Muscle of leg (tissue), 11 donors: ENCODE results near the gene ADK. TPM values are rescaled to one million over a fixed set of nuclear protein-coding genes. Genes with fewer than 3 reads are reported as not detected.
"Not testable (repeated sequence)": the region's sequence is repeated elsewhere in the genome, so short reads cannot be mapped to it uniquely, and the experiment has no call there.

Experiments used
- DNase-seq: peaks from one replicate; pipeline ENCODE4 v3.0.0; 2013
- H3K27ac ChIP-seq: one replicate; pipeline ENCODE4 v1.5.1; 2013; ENCODE audit warnings: mild to moderate bottlenecking, low read length, control low read depth
- H3K27me3 ChIP-seq: one replicate; pipeline ENCODE4 v1.6.1; 2013; ENCODE audit warnings: low read length; ENCODE audit not compliant: control insufficient read depth, insufficient read depth
- H3K36me3 ChIP-seq: one replicate; pipeline ENCODE4 v1.6.1; 2013; ENCODE audit warnings: low read length; ENCODE audit not compliant: control insufficient read depth, insufficient read depth
- H3K4me1 ChIP-seq: one replicate; pipeline ENCODE4 v1.6.1; 2013; ENCODE audit warnings: low read length; ENCODE audit not compliant: control insufficient read depth, insufficient read depth
- H3K4me3 ChIP-seq: one replicate; pipeline ENCODE4 v1.5.1; 2013; ENCODE audit warnings: low read length, control low read depth
- H3K9me3 ChIP-seq: replicated peaks from 2 replicates; pipeline ENCODE4 v1.6.1; 2013; ENCODE audit warnings: low read depth, low read length; ENCODE audit not compliant: control insufficient read depth
- WGBS: methylation state at CpG from one replicate; pipeline ENCODE4 v1.1.5; 2013; ENCODE audit warnings: missing lambda C conversion rate; ENCODE audit not compliant: insufficient coverage; 5-methylcytosine and 5-hydroxymethylcytosine counted together
- polyA plus RNA-seq, 8 donors: library from polyadenylated mRNA; unstranded; fragments of 120-200 nt; gene quantifications; one replicate each; pipeline versions ENCODE4 v1.2.1 to v1.2.3, GENCODE V29; 2013; ENCODE audit warnings: inconsistent platforms in 1 of 8, low replicate concordance in 1 of 8; ENCODE audit not compliant: insufficient read length in 8 of 8, insufficient read depth in 1 of 8
- total RNA-seq: library from RNA; stranded (reverse); fragments of 120-200 nt; gene quantifications from one replicate; pipeline ENCODE4 v1.2.4, GENCODE V29; 2013

Gene ADK
- total and polyA plus RNA-seq, 9 donors: 28.8 to 37.2 (median 34.4) TPM

DNA sequence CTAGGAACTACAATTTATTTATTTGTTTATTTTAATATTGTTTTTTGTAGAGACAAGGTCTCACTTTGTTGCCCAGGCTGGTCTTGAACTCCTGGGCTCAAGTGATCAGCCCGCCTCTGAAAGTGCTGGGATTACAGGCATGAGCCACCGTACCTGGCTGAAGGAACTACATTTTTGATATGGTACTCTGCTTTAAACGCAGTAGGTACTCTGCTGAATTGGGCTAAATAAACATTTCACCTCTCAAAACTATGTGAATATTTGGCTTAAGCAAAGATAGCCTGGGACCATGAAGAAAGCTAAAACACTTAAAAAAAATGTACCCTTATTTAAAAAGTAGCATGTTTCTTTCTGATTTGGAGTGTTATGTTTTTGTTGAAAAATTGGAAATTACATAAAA, 138.2 kb downstream of the ADK start:
- DNase-seq: no peak
- WGBS: 60% methylated on average over 2 of the region's 3 CpGs
- H3K27ac ChIP-seq: no peak overlapping the region

DNA sequence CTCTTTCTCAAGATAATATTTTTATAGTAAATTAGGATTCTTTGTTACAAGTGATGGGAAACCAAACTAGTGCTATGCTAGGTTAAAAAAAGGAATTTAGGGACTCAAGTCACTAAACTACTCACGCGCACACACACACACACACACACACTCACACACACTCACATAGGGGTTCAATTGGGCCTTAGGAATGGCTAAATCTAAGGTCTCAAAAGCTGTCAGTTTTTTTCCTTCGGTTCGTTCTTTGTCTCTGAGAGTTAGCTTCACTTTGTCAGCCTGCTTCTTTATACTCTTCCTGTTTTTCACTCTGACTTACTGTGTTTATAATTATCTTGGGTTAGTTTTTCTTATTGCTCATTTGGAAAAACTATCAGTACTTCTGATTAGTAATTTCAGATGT, 138.9 kb downstream of the ADK start:
- no peak overlapping the region for H3K27ac ChIP-seq
- WGBS: no CpG with 5 or more reads among the region's 4 CpGs
- no peak overlapping the region for H3K4me3 ChIP-seq

More for the DNA sequence above, 138.2 kb downstream of the ADK start:
- H3K4me1 ChIP-seq: no peaks in the 10 kb centered on the region
- no peaks in the 10 kb centered on the region for H3K9me3 ChIP-seq
- H3K27me3 ChIP-seq: no peaks in the 10 kb centered on the region
- no peak overlapping the region for H3K4me3 ChIP-seq
- H3K36me3 ChIP-seq: no peaks in the 10 kb centered on the region

DNA sequence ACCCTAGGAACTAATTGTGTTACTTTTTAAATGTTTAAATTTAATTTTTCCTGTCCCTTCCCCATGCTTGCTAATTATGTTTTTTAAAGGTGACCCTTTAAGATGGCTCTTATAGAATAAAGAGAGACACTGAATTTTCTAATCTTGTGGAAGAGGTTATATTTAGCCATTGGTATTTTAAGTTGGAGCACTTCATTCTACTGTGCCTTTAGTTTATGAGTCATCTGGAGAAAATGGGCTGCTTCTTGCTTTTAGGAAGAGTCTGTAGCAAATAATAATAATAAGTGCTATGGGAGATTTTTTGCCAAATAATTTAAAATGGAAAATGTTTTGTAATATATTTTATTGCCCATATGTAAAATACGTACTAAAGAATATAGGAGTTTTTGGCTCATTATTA, 139.7 kb downstream of the ADK start:
- H3K4me1 ChIP-seq: no peaks in the 10 kb centered on the region
- peak; percentile 50 for DNase-seq
- WGBS: no CpG with 5 or more reads among the region's 1 CpG
- no peaks in the 10 kb centered on the region for H3K27me3 ChIP-seq
- no peaks in the 10 kb centered on the region for H3K9me3 ChIP-seq
- no peaks in the 10 kb centered on the region for H3K36me3 ChIP-seq
- H3K27ac ChIP-seq: no peak overlapping the region
- H3K4me3 ChIP-seq: no peak overlapping the region

More for the DNA sequence above, 138.9 kb downstream of the ADK start:
- H3K9me3 ChIP-seq: no peaks in the 10 kb centered on the region
- no peaks in the 10 kb centered on the region for H3K4me1 ChIP-seq
- no peaks in the 10 kb centered on the region for H3K36me3 ChIP-seq
- DNase-seq: peak; percentile 10
- no peaks in the 10 kb centered on the region for H3K27me3 ChIP-seq

DNA sequence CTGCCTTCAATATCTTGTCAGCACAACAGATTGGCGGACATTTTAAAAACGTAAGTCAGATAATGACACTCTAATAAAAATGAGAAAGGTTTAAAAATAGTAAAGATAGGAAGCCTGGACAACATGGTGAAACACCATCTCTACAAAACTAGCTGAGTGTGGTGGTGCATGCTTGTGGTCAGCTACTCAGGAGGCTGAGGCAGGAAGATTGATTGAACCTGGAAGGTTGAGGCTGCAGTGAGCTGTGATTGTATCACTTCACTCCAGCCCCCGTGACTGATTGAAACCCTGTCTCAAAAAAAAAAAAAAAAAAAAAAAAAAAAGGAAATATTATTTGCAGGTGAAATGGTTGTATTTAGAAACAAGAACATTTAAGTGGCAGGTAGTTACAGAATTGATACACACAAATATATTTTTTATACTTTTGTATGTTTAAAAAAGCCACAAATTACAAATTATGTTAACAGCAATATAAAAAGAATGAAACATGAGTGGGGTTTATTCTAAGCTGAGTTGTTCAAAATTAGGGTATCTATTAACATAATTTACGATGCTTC, 141.9 kb downstream of the ADK start:
- no CpG with 5 or more reads among the region's 4 CpGs for WGBS
- no peak for DNase-seq
- Histone ChIP-seq H3K27me3 (no peaks in the 10 kb centered on the region), H3K4me1 (no peaks in the 10 kb centered on the region), H3K36me3 (no peaks in the 10 kb centered on the region), H3K27ac (no peak overlapping the region), H3K9me3 (no peaks in the 10 kb centered on the region), H3K4me3 (no peak overlapping the region)

DNA sequence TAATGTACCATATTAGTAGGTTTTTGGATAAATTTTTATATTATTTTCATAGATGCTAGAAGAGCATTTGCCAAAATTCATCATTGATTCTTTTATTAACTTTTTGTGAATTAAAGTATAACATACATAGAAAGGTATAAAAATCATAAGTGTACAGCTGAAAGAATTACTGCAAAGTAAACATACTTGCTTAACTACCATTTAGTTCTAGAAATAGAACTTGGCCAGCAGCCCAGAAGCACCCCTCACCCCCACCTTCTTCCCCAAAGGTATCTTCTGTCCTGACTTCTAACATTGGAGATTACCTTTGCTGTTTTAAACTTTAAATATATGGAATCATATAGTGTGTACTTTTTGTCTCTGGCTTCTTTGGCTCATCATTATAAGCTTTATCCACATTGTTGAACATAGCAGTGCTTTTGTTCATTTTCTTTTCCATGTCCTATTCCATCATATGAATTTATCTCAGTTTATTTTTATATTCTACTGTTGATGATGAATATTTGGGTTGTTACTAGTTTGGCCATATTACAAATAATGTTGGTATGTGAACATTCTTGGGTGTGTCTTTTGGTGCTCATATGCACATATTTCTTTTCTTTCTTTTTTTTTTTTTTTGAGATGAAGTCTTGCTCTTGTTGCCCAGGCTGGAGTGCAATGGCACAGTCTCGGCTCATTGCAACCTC, 142.8 kb downstream of the ADK start:
- H3K27ac ChIP-seq: no peak overlapping the region
- H3K4me3 ChIP-seq: no peak overlapping the region
- H3K36me3 ChIP-seq: no peaks in the 10 kb centered on the region
- H3K4me1 ChIP-seq: no peaks in the 10 kb centered on the region
- peak; percentile 36 for DNase-seq
- no peaks in the 10 kb centered on the region for H3K9me3 ChIP-seq
- H3K27me3 ChIP-seq: no peaks in the 10 kb centered on the region
- no CpG with 5 or more reads among the region's 1 CpG for WGBS

DNA sequence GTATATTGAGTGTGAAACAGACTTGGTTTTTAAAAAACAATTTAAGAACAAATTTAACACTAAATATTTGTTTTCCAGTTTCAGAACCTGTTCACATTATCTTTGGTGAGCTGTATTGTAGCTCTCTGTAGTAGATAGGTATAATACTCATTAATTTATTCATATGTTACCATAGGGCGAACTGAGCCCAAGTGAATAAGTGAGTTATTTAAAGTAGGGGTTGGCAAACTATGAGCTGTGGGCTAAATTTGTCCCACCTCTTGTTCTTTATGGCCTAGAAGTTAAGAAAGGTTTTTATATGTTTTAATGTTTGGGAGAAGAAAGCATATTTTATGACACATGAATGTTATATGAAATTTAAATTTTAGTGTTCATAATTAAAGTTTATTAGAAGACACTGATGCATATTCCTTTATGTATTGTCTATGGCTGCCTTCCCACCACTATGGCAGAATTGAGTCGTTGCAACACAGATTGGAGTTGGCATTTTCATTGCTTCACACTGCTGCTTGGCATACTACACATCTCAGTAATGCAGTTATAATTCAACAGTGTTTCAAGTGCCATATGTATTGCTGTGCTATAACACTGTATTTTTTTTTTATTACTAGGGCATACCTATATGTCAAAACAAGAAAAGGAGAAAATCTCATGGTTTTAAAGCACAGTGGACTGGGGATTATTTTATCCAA, 146.5 kb downstream of the ADK start:
- Histone ChIP-seq H3K36me3 (no peaks in the 10 kb centered on the region), H3K4me1 (no peaks in the 10 kb centered on the region), H3K4me3 (no peak overlapping the region), H3K9me3 (no peaks in the 10 kb centered on the region), H3K27ac (no peak overlapping the region), H3K27me3 (no peaks in the 10 kb centered on the region)
- WGBS: no CpG with 5 or more reads among the region's 2 CpGs
- no peak for DNase-seq

DNA sequence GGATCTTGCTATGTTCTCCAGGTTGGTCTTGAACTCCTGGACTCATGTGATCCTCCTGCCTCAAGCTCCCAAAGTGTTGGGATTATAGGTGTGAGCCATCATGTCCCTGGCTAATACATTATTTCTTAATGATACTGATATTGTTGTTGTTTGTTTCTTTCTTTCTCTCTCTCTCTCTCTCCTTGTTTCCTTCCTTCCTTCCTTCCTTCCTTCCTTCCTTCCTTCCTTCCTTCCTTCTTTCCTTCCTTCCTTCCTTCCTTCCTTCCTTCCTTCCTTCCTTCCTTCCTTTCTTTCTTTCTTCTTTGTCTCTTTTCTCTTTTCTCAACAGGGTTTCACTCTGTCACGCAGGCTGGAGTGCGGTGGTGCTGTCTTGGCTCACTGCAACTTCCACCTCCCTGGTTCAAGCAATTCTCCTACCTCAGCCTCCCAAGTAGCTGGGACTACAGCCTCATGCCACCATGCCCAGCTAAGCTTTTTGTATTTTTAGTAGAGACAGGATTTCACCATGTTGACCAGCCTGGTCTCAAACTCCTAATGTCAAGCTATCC, 149.1 kb downstream of the ADK start:
- not testable (repeated sequence) for H3K4me1 ChIP-seq, H3K4me3 ChIP-seq, H3K36me3 ChIP-seq, H3K9me3 ChIP-seq, H3K27me3 ChIP-seq, DNase-seq, H3K27ac ChIP-seq
- WGBS: 80% methylated on average over 2 of the region's 2 CpGs

DNA sequence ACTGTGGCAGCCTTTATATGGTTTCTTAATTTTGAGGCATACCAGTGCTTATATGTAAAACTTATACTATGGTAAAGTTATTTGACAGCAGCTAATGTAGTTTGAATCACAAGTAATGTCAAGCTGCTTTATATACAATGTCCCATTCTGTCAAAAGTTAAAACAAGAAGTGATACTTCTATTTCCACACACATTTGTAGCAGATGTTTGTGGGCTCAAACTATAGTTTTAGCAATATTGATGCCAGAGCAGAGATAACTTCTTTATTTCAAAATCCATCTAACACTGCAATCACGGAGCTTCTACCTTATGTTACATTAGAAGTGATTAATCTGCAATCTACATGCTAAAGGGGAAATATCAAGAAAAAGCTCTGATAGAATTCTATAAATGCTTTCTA, 149.6 kb downstream of the ADK start:
- Histone ChIP-seq H3K27ac (no peak overlapping the region), H3K36me3 (no peaks in the 10 kb centered on the region), H3K4me1 (no peaks in the 10 kb centered on the region), H3K27me3 (no peaks in the 10 kb centered on the region), H3K9me3 (no peaks in the 10 kb centered on the region), H3K4me3 (no peak overlapping the region)
- WGBS: no CpG with 5 or more reads among the region's 1 CpG
- peak; percentile 30 for DNase-seq

DNA sequence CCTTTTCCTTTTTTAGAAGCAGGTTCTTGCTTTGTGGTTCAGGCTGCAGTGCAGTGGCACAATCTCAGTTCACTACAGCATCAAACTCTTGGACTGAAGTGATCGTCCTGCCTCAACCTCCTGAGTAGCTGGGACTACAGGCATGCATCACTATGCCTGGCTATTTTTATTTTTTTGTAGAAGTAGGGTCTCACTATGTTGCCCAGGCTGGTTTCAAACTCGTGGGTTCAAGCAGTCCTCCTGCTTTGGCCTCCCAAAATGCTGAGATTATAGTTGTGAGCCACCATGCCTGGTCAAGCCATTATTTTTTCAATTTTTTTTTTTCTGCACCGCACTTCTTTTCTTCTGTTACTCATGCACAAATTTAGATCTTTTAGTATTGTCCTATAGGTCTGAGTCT, 154.7 kb downstream of the ADK start:
- Histone ChIP-seq H3K27me3 (no peaks in the 10 kb centered on the region), H3K9me3 (no peaks in the 10 kb centered on the region), H3K27ac (no peak overlapping the region), H3K4me1 (no peaks in the 10 kb centered on the region), H3K4me3 (no peak overlapping the region), H3K36me3 (no peaks in the 10 kb centered on the region)
- no CpG with 5 or more reads among the region's 3 CpGs for WGBS
- DNase-seq: no peak

DNA sequence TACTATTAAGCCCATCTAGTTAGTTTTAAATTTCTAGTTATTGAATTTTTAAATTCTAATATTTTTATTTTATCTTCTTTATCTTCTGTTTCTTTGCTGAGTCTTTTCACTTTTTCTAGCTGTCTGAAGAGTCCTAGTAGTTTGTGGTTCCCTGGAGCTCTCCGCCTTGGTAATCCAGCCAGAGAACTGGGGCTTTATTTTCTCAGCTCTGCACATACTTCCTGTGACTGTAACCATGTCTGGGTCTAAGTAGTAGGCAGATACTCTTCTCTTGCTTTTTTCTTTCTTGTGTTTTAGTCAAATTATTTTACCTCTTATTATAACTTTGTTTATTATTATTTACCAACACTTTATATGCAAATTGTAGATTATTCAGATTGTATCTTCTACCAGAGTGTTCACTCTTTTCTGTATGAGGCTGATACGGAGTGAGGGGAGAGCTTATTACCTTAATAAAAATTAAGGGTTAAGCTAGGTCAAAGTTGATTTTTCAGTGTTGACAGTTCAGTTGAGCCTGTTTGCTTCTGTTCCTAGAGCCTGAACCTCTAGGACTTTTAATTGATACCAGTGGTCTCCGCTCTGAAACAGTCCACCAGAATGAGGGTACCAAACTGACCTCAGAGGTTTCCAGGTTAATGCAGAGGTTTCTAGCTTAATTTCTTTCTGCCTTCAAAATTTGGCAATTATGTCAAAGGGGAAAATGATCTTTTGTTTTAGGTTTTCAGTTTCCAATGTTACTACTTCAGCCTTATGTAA, 155.4 kb downstream of the ADK start:
- H3K27me3 ChIP-seq: no peaks in the 10 kb centered on the region
- no peak overlapping the region for H3K27ac ChIP-seq
- no CpG with 5 or more reads among the region's 3 CpGs for WGBS
- no peak overlapping the region for H3K4me3 ChIP-seq
- DNase-seq: peak; percentile 13
- H3K4me1 ChIP-seq: no peaks in the 10 kb centered on the region
- H3K9me3 ChIP-seq: no peaks in the 10 kb centered on the region
- H3K36me3 ChIP-seq: no peaks in the 10 kb centered on the region
